Muscle of back (tissue), 11 donors: ENCODE results near the gene ETV1. TPM values are rescaled to one million over a fixed set of nuclear protein-coding genes. Genes with fewer than 3 reads are reported as not detected.

Source experiments
- DNase-seq, 3 donors: peaks; one replicate each; pipeline versions ENCODE4 v3.0.0 to v3.0.0-alpha.2; 2013
- polyA plus RNA-seq, 10 donors: library from polyadenylated mRNA; unstranded; fragments of 120-200 nt; gene quantifications; one replicate each; pipeline ENCODE4 v1.2.1, GENCODE V29; 2013; ENCODE audit not compliant: insufficient read length in 10 of 10

ETV1 gene
- polyA plus RNA-seq, 10 donors = 9.6 to 21.9 (median 15.3) TPM

DNA sequence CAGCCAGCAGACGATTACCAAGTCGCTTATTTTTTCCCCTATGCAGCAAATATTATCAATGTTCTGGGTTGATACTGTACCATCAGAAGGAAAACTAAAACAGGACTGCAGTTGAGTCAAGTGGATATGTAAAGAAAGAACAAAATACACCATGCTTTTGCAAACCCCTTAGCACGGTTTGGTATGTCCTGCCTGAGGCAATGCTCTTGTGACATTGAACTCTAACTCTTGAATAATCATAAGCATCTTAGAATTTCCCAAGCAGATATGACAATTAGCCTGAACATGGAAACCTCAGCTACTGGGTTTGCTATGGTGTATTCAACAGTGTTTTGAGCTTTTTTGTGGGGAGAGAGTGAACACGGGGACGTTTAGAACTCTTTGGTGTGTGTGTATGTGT lies 107.4 kb downstream of the ETV1 start:
- DNase-seq = no peak

DNA sequence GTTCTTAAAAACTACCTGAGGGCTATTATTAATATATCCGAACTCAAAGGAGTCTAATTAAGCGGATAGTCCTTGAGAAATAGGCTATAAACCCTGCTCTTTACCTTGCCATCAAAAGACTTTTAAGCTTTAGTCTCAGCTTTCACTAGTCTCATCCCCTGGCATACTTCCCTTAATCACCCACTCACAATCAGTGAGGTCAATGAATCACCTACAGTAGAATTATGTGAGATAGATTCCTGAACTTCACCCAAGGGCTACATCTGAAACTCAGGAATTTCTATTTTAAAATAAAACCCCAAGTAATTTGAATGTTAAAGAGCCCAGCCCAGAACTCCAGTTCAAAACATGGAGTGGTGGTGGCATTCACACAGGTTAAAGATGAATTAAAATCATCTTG lies 108.7 kb downstream of the ETV1 start:
- DNase-seq = peak in 1 of 3 donors; percentile 68

GRCh38 chr7:13879994-13880686 lies 109.3 kb downstream of the ETV1 start:
- DNase-seq = peak in 1 of 3 donors; percentile 15

GRCh38 chr7:13879143-13879542 lies 110.3 kb downstream of the ETV1 start:
- no peak for DNase-seq

GRCh38 chr7:13878154-13878553 lies 111.3 kb downstream of the ETV1 start:
- no peak for DNase-seq

GRCh38 chr7:13875496-13876074 lies 113.9 kb downstream of the ETV1 start:
- DNase-seq = no peak

DNA sequence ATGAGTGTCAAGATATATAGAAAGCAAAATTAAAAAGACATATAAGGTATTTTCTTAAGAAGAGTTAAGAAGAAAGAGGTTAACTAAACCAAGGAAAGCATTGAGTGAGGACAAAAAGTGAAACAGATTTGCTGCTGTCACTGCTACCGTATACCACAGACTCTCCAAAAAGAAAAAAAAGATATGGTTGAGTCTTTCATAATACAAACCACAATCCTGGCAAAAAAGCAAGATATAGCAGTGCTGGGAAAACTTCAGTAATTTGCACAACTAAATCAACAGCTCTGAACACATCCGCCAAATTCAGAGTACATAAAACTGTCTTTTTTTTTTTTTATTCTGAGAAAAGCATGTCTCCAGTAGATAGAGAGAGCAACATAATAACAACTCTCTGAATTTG lies 114.7 kb downstream of the ETV1 start:
- peak in 2 of 3 donors; percentile 19 to 40 for DNase-seq

DNA sequence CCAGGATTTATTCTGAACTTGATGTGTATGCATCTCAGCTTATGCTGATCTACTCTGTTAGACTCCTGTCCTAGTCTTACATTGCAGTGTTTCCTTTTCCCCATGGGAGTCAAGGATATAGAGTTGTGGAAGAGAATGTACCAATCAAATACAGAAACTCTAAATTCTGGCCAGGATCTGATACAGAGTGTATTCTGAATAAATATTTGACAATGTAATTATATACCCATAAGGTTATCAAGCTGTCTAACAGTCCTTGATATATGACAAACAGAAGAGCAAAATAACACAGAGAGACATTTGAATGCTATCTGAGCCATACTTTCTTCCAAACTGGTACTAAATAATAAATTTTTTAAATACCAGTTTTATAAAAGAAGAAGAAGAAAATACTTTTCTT lies 116.8 kb downstream of the ETV1 start:
- no peak for DNase-seq

GRCh38 chr7:13871008-13871407 lies 118.5 kb downstream of the ETV1 start:
- DNase-seq = no peak

DNA sequence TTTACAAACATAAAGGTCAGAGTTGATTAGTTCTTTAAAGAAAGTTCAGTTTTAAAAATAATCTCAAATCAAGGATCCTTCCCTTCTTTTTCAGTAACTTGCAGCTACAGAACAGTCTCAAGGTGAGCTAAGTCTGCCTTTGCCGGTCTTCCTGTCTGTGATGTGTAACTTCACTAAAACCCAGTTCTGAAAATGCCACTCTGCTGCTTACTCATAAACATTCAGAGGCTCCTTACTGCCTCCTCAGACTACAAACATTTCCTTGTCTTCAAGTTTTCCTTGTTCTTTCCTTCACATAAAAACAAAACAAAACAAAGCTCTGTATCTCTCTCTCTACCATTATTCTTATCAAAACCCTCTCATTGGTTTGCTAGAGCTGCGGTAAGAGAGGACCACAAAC lies 128.7 kb downstream of the ETV1 start:
- DNase-seq = no peak

DNA sequence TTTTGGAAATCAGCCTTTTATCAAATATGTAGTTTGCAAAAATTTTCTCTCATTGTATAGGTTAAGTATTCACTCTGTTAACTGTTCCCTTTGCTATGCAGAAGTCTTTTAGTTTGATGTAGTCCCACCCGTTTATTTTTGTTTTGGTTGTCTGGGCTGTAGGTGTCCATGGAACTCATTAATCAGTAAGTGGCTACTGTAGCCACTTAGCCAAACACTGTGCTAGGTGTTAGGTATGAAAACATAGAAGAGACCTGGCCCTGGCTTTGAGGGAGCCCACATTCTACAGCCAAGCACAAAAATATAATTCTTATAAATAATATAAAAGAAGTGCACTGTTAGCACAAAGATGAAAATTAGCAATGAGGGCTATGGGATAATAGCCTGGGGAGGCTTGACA lies 133.5 kb downstream of the ETV1 start:
- DNase-seq = no peak

DNA sequence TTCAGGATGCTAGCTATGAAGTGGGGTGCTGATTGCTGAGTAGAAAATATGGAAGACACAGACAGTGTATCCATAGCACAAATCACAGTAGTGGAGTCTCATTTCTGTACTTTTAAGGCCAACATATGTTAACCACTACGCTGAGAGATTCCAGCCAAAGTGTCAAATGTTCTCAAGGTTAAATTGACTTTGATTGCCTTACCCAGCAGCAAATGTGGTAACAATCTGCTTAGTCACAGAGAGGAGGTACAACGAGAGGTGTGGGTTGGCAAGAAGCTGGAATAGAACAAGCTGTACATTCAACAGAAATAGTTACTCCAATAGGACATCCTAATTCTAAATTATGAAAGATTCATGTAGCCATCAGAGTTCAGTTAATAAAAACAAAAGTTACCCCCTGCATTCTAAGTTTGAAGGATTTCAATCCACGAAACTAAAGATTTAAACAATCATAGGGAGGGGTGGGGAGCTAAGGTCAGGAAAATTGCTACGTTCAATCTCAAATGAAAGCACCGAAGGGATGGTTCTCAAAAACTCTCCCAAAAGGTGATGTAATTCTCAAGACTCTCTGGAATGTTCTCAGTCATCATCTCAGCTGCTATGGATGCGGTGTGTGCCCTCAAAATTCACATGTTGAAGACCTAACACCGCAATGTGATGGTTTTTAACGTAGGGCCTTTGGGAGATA lies 137.0 kb downstream of the ETV1 start:
- no peak for DNase-seq

- no peak for DNase-seq
These were observed 137.7 kb downstream of the ETV1 start for GRCh38 chr7:13851736-13852135.

- peak in 1 of 3 donors; percentile 95 for DNase-seq
These were observed 139.2 kb downstream of the ETV1 start for GRCh38 chr7:13850185-13850752.

DNA sequence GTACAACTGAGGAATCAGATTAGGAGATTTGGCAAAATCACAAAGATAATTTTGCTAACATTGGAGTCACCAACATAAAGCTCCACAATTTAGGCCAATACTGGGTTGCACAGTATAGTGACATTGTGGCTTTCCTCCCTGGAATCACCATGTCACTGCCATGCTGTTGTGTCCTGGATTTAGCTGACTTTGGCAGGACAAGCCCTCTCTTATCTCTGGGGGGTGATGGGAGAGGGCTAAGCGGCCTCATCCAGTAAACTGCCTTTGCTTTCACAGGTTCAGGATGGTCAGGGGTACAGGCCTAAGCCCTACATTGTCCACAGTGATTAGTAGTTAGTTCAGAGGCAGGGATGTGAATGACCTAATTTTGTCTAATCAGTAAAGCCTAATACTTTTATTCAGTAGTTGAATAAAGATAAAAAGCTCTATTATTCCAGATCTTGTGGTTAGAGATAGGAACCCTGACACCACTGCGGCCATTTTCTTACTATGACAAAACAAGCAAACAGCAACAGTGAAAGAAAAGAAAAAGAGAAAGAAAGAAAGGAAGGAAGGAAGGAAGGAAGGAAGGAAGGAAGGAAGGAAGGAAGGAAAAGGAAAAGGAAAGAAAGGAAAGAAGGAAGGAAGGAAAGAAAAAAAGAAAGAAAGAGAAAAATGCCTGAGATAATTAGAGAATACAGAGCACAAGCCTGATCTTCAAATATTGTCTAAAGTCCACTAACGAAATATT lies 140.1 kb downstream of the ETV1 start:
- DNase-seq = no peak

DNA sequence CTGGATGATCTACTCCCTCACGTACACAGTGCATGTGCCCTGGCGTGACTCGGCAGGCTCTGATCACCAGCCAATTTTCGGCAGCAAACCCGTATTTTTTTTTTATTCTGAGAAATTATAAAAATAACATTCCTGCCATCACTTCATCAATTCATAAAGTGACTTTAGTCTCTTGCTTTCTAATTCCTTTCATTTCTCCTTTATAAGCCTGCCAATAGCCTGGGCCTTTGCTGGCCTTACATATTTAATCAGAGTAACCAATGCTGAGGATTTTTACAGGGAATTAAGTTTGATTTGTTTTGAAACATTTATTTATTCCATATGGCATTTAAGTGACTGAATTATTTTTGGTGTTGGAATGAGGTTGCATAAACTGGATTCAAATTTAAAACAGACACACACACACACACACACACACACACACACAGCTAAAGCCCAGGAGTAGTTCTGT lies 140.8 kb downstream of the ETV1 start:
- no peak for DNase-seq

DNA sequence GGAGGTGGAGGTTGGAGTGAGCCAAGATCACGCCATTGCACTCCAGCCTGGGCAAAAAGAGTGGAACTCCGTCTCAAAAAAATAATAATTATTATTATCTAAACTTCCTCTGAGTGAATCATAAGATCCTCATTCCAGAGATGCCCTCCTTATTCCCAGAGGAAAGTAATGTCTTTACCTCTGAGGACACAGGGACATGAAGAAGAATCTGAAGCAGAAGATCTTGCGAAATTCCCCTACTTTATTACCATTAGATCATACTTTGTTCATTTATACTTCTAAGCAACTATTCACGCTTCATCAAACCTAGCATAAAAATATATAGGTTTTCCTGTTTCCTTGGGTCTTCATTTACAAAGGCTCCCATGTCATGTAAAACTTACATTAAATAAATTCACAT lies 143.1 kb downstream of the ETV1 start:
- no peak for DNase-seq

DNA sequence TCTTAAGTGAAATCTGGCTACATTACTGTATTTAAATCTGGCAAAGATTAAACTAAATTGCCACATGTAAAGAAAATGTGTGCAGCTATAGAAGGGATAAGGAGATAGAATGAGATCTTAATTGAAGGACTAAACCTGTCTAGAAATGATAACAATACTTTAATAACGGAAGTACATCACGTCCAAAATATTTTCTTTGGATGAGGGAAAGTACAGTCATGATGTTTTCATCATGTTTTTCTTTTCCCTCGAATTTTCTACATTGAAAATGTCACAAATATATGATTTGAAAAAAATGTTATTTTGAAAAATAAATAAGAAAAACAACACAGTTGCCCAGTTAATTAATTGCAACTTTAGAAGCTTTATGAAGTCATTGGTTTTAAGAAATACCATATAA lies 143.9 kb downstream of the ETV1 start:
- DNase-seq = no peak

DNA sequence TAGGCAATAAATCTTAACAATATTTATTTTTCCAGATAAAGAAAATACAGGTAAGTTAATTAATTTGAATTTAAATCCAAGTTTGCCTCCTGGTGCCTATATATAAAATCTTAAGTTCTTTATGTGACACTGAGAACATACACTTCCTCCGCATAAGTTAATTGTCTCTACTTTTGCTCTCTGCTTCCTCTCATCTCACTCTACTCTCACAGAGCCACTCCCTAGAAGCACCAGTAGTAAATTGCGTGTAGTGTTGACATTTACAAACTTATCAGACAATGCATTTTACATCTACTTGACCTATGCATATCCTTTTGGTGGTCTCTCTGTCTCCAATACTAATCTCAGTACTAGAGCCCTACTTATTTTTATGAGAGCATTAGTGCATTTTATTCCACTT lies 144.5 kb downstream of the ETV1 start:
- no peak for DNase-seq

DNA sequence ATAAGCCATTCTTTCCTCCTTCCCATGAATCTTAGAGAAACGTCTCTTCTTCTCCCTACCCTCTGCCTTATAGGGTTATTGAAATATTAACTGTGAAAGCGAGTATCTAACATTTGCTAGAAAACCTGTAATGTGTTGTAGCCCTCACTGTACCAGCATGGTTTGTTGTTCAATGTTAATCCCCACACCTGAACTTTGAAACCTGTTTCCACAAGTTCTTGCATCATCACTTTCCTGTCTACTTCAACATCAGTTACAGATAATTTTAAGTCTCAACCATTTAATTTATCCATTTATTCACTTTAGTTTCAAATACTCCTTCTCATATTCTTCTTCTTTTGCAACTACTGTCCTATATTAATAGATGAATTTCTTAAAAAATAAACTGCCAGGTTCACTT lies 148.2 kb downstream of the ETV1 start:
- DNase-seq = no peak
